Gastrocnemius medialis (tissue), 4 donors: ENCODE measurements around the gene SHISAL1.

ENCODE experiments used
- CTCF ChIP-seq, 5 experiments: fragments of 450-650 bp in 3 of 5; fragments of 200-600 bp in 2 of 5; sonication (generic) in 2 of 5; IDR thresholded peaks in 4 of 5; conservative IDR thresholded peaks in 1 of 5; 1 replicate in 4 of 5; 2 replicates in 1 of 5; pipeline ENCODE4 v1.5.1; 2016 to 2019; ENCODE audit warnings: antibody characterized with exemption in 5 of 5, mild to moderate bottlenecking in 3 of 5, moderate library complexity in 3 of 5
- POLR2A ChIP-seq, 2 donors: fragments of 450-650 bp; IDR thresholded peaks; one replicate each; pipeline ENCODE4 v1.6.1; 2017; ENCODE audit warnings: antibody characterized with exemption in 2 of 2, mild to moderate bottlenecking in 2 of 2, moderate library complexity in 2 of 2

DNA sequence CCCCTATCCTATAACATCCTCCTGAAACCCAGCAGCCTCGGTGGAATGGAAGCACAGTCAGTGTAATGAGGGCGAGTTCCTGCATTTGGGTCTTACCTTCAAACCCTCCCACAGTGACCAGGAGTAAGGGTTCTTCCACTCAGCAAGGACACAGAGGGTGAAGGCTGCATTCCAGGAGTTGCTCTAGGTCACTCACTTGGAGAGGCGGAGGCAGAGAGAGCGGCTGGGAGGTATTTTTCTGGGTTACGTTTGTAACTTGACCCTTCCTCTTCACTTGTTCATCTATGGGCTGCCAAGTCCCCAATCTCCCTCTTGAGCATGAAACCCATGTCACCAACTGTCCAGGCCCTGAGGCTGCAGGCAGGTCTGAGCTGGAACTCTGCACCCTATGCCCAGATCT, 36.8 kb upstream of the SHISAL1 start:
- TF ChIP-seq CTCF (IDR thresholded peaks at IDR 0.05 in 4 of 5, conservative IDR thresholded peaks at IDR 0.05 in 1 of 5) (no peak), POLR2A (IDR thresholded peaks at IDR 0.05) (no peak)
